ENCODE results near the gene NRXN3. TPM values are rescaled to one million over a fixed set of nuclear protein-coding genes. Genes with fewer than 3 reads are reported as not detected.

Gene NRXN3
- total and polyA plus RNA-seq, 4 donors: 0.07 to 1.2 (median 0.23) TPM

DNA sequence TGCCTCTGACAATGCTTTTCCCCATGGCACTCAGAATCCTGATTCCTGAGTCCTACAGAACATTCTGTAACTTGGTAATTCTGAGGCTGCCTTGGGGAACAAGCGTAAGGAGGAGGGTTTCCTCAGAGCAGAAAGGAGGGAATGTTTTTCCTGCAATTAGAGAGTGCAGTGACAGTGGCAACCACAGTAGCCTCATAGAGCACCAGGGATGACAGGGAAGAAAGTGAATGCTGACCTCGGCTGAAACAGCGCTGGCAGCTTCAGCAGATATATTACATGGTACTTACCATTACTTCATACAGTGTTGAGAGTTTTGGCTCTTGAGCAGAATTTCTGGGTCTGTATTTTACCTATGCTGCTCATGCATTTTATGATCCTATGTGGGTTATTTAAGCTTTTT is 757.1 kb downstream of the NRXN3 start:
- TF ChIP-seq RXRA (IDR thresholded peaks at IDR 0.05) (no peak), GABPA (IDR thresholded peaks at IDR 0.05 in 1 of 2, conservative IDR thresholded peaks at IDR 0.05 in 1 of 2) (no peak), RAD21 (IDR thresholded peaks at IDR 0.05) (no peak), HNF4A (conservative IDR thresholded peaks at IDR 0.05) (no peak), MAX (IDR thresholded peaks at IDR 0.05) (no peak), YY1 (IDR thresholded peaks at IDR 0.05) (no peak), ZBTB33 (IDR thresholded peaks at IDR 0.05) (no peak), TAF1 (conservative IDR thresholded peaks at IDR 0.05) (no peak), HNF4G (IDR thresholded peaks at IDR 0.05) (no peak), FOXA1 (IDR thresholded peaks at IDR 0.05) (no peak), EGR1 (IDR thresholded peaks at IDR 0.05; ENCODE audit: low read depth in 2 of 2) (no peak), JUND (IDR thresholded peaks at IDR 0.05) (no peak), CTCF (IDR thresholded peaks at IDR 0.05; ENCODE audit: low read depth, low read length, missing input control) (no peak), NR2F2 (IDR thresholded peaks at IDR 0.05) (no peak), SP1 (IDR thresholded peaks at IDR 0.05) (no peak)
- TF ChIP-seq, protein P1, sequence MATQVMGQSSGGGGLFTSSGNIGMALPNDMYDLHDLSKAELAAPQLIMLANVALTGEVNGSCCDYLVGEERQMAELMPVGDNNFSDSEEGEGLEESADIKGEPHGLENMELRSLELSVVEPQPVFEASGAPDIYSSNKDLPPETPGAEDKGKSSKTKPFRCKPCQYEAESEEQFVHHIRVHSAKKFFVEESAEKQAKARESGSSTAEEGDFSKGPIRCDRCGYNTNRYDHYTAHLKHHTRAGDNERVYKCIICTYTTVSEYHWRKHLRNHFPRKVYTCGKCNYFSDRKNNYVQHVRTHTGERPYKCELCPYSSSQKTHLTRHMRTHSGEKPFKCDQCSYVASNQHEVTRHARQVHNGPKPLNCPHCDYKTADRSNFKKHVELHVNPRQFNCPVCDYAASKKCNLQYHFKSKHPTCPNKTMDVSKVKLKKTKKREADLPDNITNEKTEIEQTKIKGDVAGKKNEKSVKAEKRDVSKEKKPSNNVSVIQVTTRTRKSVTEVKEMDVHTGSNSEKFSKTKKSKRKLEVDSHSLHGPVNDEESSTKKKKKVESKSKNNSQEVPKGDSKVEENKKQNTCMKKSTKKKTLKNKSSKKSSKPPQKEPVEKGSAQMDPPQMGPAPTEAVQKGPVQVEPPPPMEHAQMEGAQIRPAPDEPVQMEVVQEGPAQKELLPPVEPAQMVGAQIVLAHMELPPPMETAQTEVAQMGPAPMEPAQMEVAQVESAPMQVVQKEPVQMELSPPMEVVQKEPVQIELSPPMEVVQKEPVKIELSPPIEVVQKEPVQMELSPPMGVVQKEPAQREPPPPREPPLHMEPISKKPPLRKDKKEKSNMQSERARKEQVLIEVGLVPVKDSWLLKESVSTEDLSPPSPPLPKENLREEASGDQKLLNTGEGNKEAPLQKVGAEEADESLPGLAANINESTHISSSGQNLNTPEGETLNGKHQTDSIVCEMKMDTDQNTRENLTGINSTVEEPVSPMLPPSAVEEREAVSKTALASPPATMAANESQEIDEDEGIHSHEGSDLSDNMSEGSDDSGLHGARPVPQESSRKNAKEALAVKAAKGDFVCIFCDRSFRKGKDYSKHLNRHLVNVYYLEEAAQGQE (IDR thresholded peaks at IDR 0.05): no peak
- TF ChIP-seq, protein P2, sequence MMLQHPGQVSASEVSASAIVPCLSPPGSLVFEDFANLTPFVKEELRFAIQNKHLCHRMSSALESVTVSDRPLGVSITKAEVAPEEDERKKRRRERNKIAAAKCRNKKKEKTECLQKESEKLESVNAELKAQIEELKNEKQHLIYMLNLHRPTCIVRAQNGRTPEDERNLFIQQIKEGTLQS (IDR thresholded peaks at IDR 0.05): no peak
- no peak for DNase-seq (ENCODE audit: low spot score)
- no peak overlapping the region for H3K27ac ChIP-seq (ENCODE audit: low read depth in 1 of 2, low read length in 2 of 2)
- H3K9ac ChIP-seq (ENCODE audit: low read depth in 1 of 2, low read length in 2 of 2): no peak overlapping the region
- H3K9me3 ChIP-seq (ENCODE audit: control insufficient read depth in 4 of 4, low read length in 3 of 4): no peaks in the 10 kb centered on the region
- no peaks in the 10 kb centered on the region for H3K36me3 ChIP-seq (ENCODE audit: control insufficient read depth in 4 of 4, insufficient read depth in 3 of 4, low read depth in 1 of 4, low read length in 3 of 4)
- H3K4me3 ChIP-seq (ENCODE audit: low read depth in 1 of 3, low read length in 3 of 3): no peak overlapping the region
- 86% methylated on average over 3 of the region's 3 CpGs for WGBS
- peaks cover 0 to 3% (median 0%) of the 10 kb centered on the region in 4 donors for H3K27me3 ChIP-seq (ENCODE audit: control insufficient read depth in 4 of 4, insufficient read depth in 4 of 4, low read length in 3 of 4)
- no peaks in the 10 kb centered on the region for H3K4me1 ChIP-seq (ENCODE audit: control insufficient read depth in 4 of 4, insufficient read depth in 4 of 4, low read length in 3 of 4)
